B cell (primary cell): ENCODE data around the gene DCPS. TPM values are rescaled to one million over a fixed set of nuclear protein-coding genes. Genes with fewer than 3 reads are reported as not detected.

Experiments
- ATAC-seq: fragments of 200-7000 bp; cut with Tn5 transposase; one replicate; pipeline ENCODE4 v1.10.0; 2021; ENCODE audit warnings: low read depth, mild to moderate bottlenecking, moderate number of reproducible peaks, moderate library complexity
- CTCF ChIA-PET: fragments of 350-600 bp; sonication (Branson Sonifier 250); formaldehyde crosslinking; loops from one replicate; lab custom pipeline; 2021; ENCODE audit warnings: antibody characterized with exemption, inconsistent platforms; lab: Charles Lee
- POLR2A ChIA-PET: fragments of 350-600 bp; sonication (Branson Sonifier 250); formaldehyde crosslinking; loops from one replicate; lab custom pipeline; 2021; ENCODE audit warnings: antibody characterized with exemption; lab: Charles Lee
- DNase-seq: peaks from one replicate; pipeline ENCODE4 v3.0.0; 2013
- H2AFZ ChIP-seq: 2 replicates; pipeline ENCODE4 v1.6.1; 2012; ENCODE audit warnings: mild to moderate bottlenecking, low read depth, low read length; ENCODE audit not compliant: insufficient read depth, poor library complexity, severe bottlenecking
- H3K27ac ChIP-seq, 2 donors: 1 replicate in 1 of 2; 2 replicates in 1 of 2; pipeline ENCODE4 v1.5.1; 2012 to 2013; ENCODE audit warnings: low read length in 2 of 2, mild to moderate bottlenecking in 2 of 2, moderate library complexity in 1 of 2
- H3K27me3 ChIP-seq, 4 experiments: fragments of 200-600 bp in 1 of 4; sonication (generic) in 1 of 4; replicated peaks in 1 of 4; 1 replicate in 2 of 4; 2 replicates in 2 of 4; pipeline versions ENCODE4 v1.6.1 to v1.7.0; 2013 to 2016; ENCODE audit warnings: low read length in 3 of 4, mild to moderate bottlenecking in 2 of 4, mixed read lengths in 1 of 4, moderate library complexity in 1 of 4; ENCODE audit not compliant: insufficient read depth in 4 of 4, control insufficient read depth in 3 of 4; ENCODE audit errors: control extremely low read depth in 1 of 4
- H3K36me3 ChIP-seq, 2 experiments: replicated peaks in 1 of 2; 1 replicate in 1 of 2; 2 replicates in 1 of 2; pipeline versions ENCODE4 v1.6.1 to v1.7.1; 2013; ENCODE audit warnings: low read length in 1 of 2; ENCODE audit not compliant: insufficient read depth in 2 of 2, control insufficient read depth in 1 of 2; ENCODE audit errors: control extremely low read depth in 1 of 2, extremely low read depth in 1 of 2
- H3K4me1 ChIP-seq, 2 donors: fragments of 200-600 bp in 1 of 2; sonication (generic) in 1 of 2; 1 replicate in 1 of 2; 2 replicates in 1 of 2; pipeline versions ENCODE4 v1.5.1 to v1.6.1; 2013 to 2017; ENCODE audit warnings: low read length in 2 of 2; ENCODE audit not compliant: control insufficient read depth in 2 of 2, insufficient read depth in 2 of 2
- H3K4me2 ChIP-seq: replicated peaks from 2 replicates; pipeline ENCODE3; 2012; ENCODE audit warnings: mild to moderate bottlenecking, low read depth, low read length; ENCODE audit not compliant: poor library complexity, severe bottlenecking
- H3K4me3 ChIP-seq, 5 experiments: fragments of 200-600 bp in 1 of 5; sonication (generic) in 1 of 5; 1 replicate in 3 of 5; 2 replicates in 2 of 5; pipeline versions ENCODE4 v1.5.1 to v1.7.0; 2011 to 2016; ENCODE audit warnings: low read length in 4 of 5, mild to moderate bottlenecking in 4 of 5, low read depth in 2 of 5, control low read depth in 1 of 5, moderate library complexity in 1 of 5; ENCODE audit not compliant: insufficient read depth in 1 of 5; ENCODE audit errors: control extremely low read depth in 1 of 5, extremely low read depth in 1 of 5
- H3K79me2 ChIP-seq: fragments of 200-600 bp; sonication (generic); one replicate; pipeline ENCODE4 v1.6.0; 2016; ENCODE audit warnings: low read length; ENCODE audit not compliant: control insufficient read depth, insufficient read depth
- H3K9ac ChIP-seq: fragments of 200-600 bp; sonication (generic); 2 replicates; pipeline ENCODE4 v1.6.1; 2017; ENCODE audit warnings: mild to moderate bottlenecking, low read length, moderate library complexity
- H3K9me3 ChIP-seq, 3 donors: one replicate each; pipeline versions ENCODE4 v1.6.1 to v1.7.1; 2013; ENCODE audit warnings: low read length in 2 of 3; ENCODE audit not compliant: control insufficient read depth in 2 of 3, insufficient read depth in 1 of 3; ENCODE audit errors: control extremely low read depth in 1 of 3
- H4K20me1 ChIP-seq: 2 replicates; pipeline ENCODE4 v1.6.0; 2012; ENCODE audit warnings: mild to moderate bottlenecking, low read length; ENCODE audit not compliant: insufficient read depth, control insufficient read depth, poor library complexity, severe bottlenecking
- H3K27ac Mint-ChIP-seq: one replicate; pipeline ENCODE4 v1.8.0; 2021; ENCODE audit warnings: mixed read lengths
- H3K27me3 Mint-ChIP-seq: one replicate; pipeline ENCODE4 v1.8.0; 2021; ENCODE audit warnings: mixed read lengths
- H3K4me1 Mint-ChIP-seq: one replicate; pipeline ENCODE4 v1.8.0; 2021; ENCODE audit warnings: mixed read lengths
- H3K4me3 Mint-ChIP-seq: one replicate; pipeline ENCODE4 v1.8.0; 2021; ENCODE audit warnings: mixed read lengths
- H3K9me3 Mint-ChIP-seq: one replicate; pipeline ENCODE4 v1.8.0; 2022; ENCODE audit warnings: mixed read lengths; ENCODE audit not compliant: insufficient read depth
- CTCF ChIP-seq: fragments of 200-600 bp; IDR thresholded peaks from one replicate; pipeline ENCODE4 v1.8.0; 2022; ENCODE audit warnings: antibody characterized with exemption, mild to moderate bottlenecking
- EZH2 ChIP-seq: IDR thresholded peaks from 2 replicates; pipeline ENCODE4 v1.6.1; 2012; ENCODE audit warnings: borderline replicate concordance, low read depth, mild to moderate bottlenecking, moderate library complexity, low read length; ENCODE audit not compliant: insufficient read depth, poor library complexity, severe bottlenecking
- whole genome bisulfite sequencing: methylation state at CpG from one replicate; pipeline ENCODE4 v1.1.5; 2013; ENCODE audit warnings: missing lambda C conversion rate; ENCODE audit not compliant: insufficient coverage; 5-methylcytosine and 5-hydroxymethylcytosine counted together
- intact Hi-C: fragments of 100-400 bp; cut with micrococcal nuclease; formaldehyde crosslinking; loops from one replicate; pipeline ENCODE4 v1.10.0; 2022
- polyA plus RNA-seq: library from polyadenylated mRNA; depleted of rRNA; stranded (reverse); fragments of >200 nt; gene quantifications from 2 replicates; pipeline ENCODE4 v1.2.3, GENCODE V29; 2012
- total RNA-seq, 2 donors: library from RNA; stranded (reverse); fragments of 120-200 nt in 1 of 2; gene quantifications; 1 replicate in 1 of 2; 2 replicates in 1 of 2; pipeline versions ENCODE4 v1.2.3 to v1.2.4, GENCODE V29; 2013 to 2022

The DCPS gene
- total and polyA plus RNA-seq, 2 donors (not counting 1 experiment from before 2014, with no cell fraction given): 21.7 to 37.1 TPM

- Mint-ChIP-seq H3K4me1 (peaks cover 8% of the 10 kb centered on the region), H3K4me3 (no peak overlapping the region), H3K27ac (no peak overlapping the region), H3K27me3 (peaks cover 7% of the 10 kb centered on the region), H3K9me3 (no peaks in the 10 kb centered on the region)
- ChIA-PET CTCF (no interaction called here), POLR2A (no interaction called here)
- Histone ChIP-seq H3K27ac (no peak overlapping the region), H3K9ac (no peak overlapping the region), H3K4me1 (peaks cover 4 to 8% of the 10 kb centered on the region in 2 donors), H3K9me3 (no peaks in the 10 kb centered on the region), H3K4me3 (no peak overlapping the region), H3K79me2 (no peaks in the 10 kb centered on the region), H4K20me1 (no peaks in the 10 kb centered on the region), H3K4me2 (no peak overlapping the region), H3K27me3 (peaks cover 0 to 9% (median 0%) of the 10 kb centered on the region in 4 experiments), H2AFZ (no peak overlapping the region), H3K36me3 (no peaks in the 10 kb centered on the region)
- 83% methylated on average over 2 of the region's 7 CpGs for WGBS
- no peak for DNase-seq
- ATAC-seq: no peak
- intact Hi-C loops: no loop called here
- no peak for TF ChIP-seq CTCF
- TF ChIP-seq EZH2: no peak
Observed at GRCh38 chr11:126391286-126391954, 87.6 kb downstream of the DCPS start.

DNA sequence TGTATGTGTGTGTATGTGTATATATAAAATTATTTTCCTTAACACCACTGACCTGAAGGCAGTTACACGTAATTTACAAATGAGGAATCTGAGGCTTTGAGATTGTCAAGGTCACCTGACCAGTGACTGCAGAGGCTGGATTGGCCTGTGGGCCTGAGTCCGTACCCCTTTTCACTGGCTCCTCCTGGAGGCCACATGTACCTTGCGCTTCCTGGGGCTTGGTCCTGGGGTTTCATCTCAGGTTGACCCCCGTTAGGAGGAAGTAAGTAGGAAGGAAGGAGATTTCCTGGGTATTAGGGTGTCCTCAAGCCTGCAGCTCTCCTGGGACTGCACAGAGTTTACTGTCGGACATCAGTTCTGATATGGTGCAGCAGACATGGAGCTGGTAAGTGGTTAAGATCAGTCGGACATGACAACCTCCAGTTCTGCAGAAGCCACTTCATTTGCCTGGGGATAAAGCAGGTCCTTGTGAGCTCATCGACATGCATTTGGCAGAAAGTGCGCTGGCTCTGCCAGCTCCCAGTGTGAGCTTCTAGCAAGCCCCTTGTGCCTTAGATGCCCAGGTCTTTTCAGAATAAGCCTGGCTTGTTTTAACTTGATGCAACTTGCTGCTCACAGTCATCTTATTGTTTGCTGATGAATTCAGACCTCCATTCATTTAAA is 88.2 kb downstream of the DCPS start:
- no peaks in the 10 kb centered on the region for H3K36me3 ChIP-seq

More for the DNA sequence above, 88.2 kb downstream of the DCPS start:
- no peak overlapping the region for H3K27ac Mint-ChIP-seq
- ATAC-seq: no peak
- ChIA-PET POLR2A (no interaction called here), CTCF (no interaction called here)
- TF ChIP-seq CTCF (no peak), EZH2 (no peak)
- H3K27ac ChIP-seq: no peak overlapping the region
- no peak overlapping the region for H3K4me2 ChIP-seq
- H2AFZ ChIP-seq: no peak overlapping the region
- WGBS: 44% methylated on average over 8 of the region's 8 CpGs
- no peaks in the 10 kb centered on the region for H3K9me3 Mint-ChIP-seq
- H3K27me3 Mint-ChIP-seq: peaks cover 11% of the 10 kb centered on the region
- H4K20me1 ChIP-seq: no peaks in the 10 kb centered on the region
- peaks cover 8% of the 10 kb centered on the region for H3K4me1 Mint-ChIP-seq
- no peaks in the 10 kb centered on the region for H3K9me3 ChIP-seq
- no peaks in the 10 kb centered on the region for H3K79me2 ChIP-seq
- intact Hi-C loops: no loop called here
- no peak overlapping the region for H3K9ac ChIP-seq
- no peak overlapping the region for H3K4me3 Mint-ChIP-seq
- H3K4me3 ChIP-seq: no peak overlapping the region
- no peak for DNase-seq
- H3K27me3 ChIP-seq: peaks cover 0 to 9% (median 0%) of the 10 kb centered on the region in 4 experiments
- H3K4me1 ChIP-seq: peaks cover 4 to 8% of the 10 kb centered on the region in 2 donors
